ENCODE results near the gene EYA4.

The EYA4 gene

GRCh38 chr6:133242637-133243585, 1.8 kb downstream of the EYA4 start:
- DNase-seq (ENCODE audit: low read depth), result no peak

- no peak for DNase-seq (ENCODE audit: low read depth)
Measured at GRCh38 chr6:133243723-133244305, 2.7 kb downstream of the EYA4 start.

GRCh38 chr6:133244519-133244918, 3.4 kb downstream of the EYA4 start:
- DNase-seq (ENCODE audit: low read depth), result no peak

- DNase-seq (ENCODE audit: low read depth), result no peak
Measured at GRCh38 chr6:133245007-133245406, 3.9 kb downstream of the EYA4 start.

- no peak for DNase-seq (ENCODE audit: low read depth)
Measured at GRCh38 chr6:133245422-133245903, 4.3 kb downstream of the EYA4 start.

GRCh38 chr6:133247581-133247980, 6.4 kb downstream of the EYA4 start:
- DNase-seq (ENCODE audit: low read depth), result no peak

GRCh38 chr6:133248241-133249001, 7.3 kb downstream of the EYA4 start:
- peak; percentile 89 for DNase-seq (ENCODE audit: low read depth)

GRCh38 chr6:133251688-133252087, 10.5 kb downstream of the EYA4 start:
- DNase-seq (ENCODE audit: low read depth), result no peak

GRCh38 chr6:133254552-133255228, 13.5 kb downstream of the EYA4 start:
- peak; percentile 72 for DNase-seq (ENCODE audit: low read depth)

GRCh38 chr6:133257545-133258105, 16.5 kb downstream of the EYA4 start:
- DNase-seq (ENCODE audit: low read depth), result no peak

- DNase-seq (ENCODE audit: low read depth), result no peak
Measured at GRCh38 chr6:133259561-133259960, 18.4 kb downstream of the EYA4 start.

GRCh38 chr6:133262804-133263203, 21.6 kb downstream of the EYA4 start:
- no peak for DNase-seq (ENCODE audit: low read depth)

GRCh38 chr6:133265066-133265465, 23.9 kb downstream of the EYA4 start:
- DNase-seq (ENCODE audit: low read depth), result no peak

GRCh38 chr6:133266186-133266585, 25.0 kb downstream of the EYA4 start:
- DNase-seq (ENCODE audit: low read depth), result no peak

GRCh38 chr6:133268621-133269020, 27.5 kb downstream of the EYA4 start:
- no peak for DNase-seq (ENCODE audit: low read depth)

GRCh38 chr6:133274813-133275212, 33.7 kb downstream of the EYA4 start:
- no peak for DNase-seq (ENCODE audit: low read depth)

- no peak for DNase-seq (ENCODE audit: low read depth)
Measured at GRCh38 chr6:133275213-133275612, 34.1 kb downstream of the EYA4 start.

GRCh38 chr6:133277228-133277899, 36.2 kb downstream of the EYA4 start:
- DNase-seq (ENCODE audit: low read depth), result no peak

GRCh38 chr6:133277900-133278545, 36.9 kb downstream of the EYA4 start:
- DNase-seq (ENCODE audit: low read depth), result no peak

GRCh38 chr6:133286765-133287164, 45.6 kb downstream of the EYA4 start:
- DNase-seq (ENCODE audit: low read depth), result peak; percentile 46

- DNase-seq (ENCODE audit: low read depth), result no peak
Measured at GRCh38 chr6:133288662-133289061, 47.5 kb downstream of the EYA4 start.
